Gastroesophageal sphincter (tissue), 4 donors: ENCODE measurements around the gene AMER2. TPM values are rescaled to one million over a fixed set of nuclear protein-coding genes. Genes with fewer than 3 reads are reported as not detected.
A peak's percentile ranks its signal among the peaks of the same experiment; 100 is the strongest.

Experiments
- ATAC-seq: fragments of 150-250 bp; one replicate; pipeline ENCODE4 v1.9.1; 2016; ENCODE audit warnings: mild to moderate bottlenecking, moderate library complexity
- H3K27ac ChIP-seq, 4 donors: fragments of 200-600 bp; sonication (generic) in 3 of 4; 1 replicate in 3 of 4; 2 replicates in 1 of 4; pipeline ENCODE4 v1.5.1; 2016 to 2019
- H3K27me3 ChIP-seq: fragments of 200-600 bp; sonication (generic); one replicate; pipeline ENCODE4 v1.5.1; 2019
- H3K36me3 ChIP-seq, 2 donors: fragments of 200-600 bp; sonication (generic); one replicate each; pipeline ENCODE4 v1.5.1; 2019; ENCODE audit warnings: control low read depth in 1 of 2
- H3K4me1 ChIP-seq, 3 donors: fragments of 200-600 bp; sonication (generic); 1 replicate in 2 of 3; 2 replicates in 1 of 3; pipeline ENCODE4 v1.5.1; 2016 to 2019; ENCODE audit warnings: control low read depth in 2 of 3
- H3K4me3 ChIP-seq, 2 donors: fragments of 200-600 bp; sonication (generic); one replicate each; pipeline ENCODE4 v1.5.1; 2019; ENCODE audit warnings: mild to moderate bottlenecking in 1 of 2, moderate library complexity in 1 of 2
- H3K9me3 ChIP-seq, 3 donors: fragments of 200-600 bp; sonication (generic); one replicate each; pipeline ENCODE4 v1.5.1; 2017 to 2019; ENCODE audit warnings: control low read depth in 2 of 3
- CTCF ChIP-seq, 4 experiments: fragments of 200-600 bp in 2 of 4; fragments of 450-650 bp in 2 of 4; sonication (generic) in 1 of 4; IDR thresholded peaks; one replicate each; pipeline ENCODE4 v1.5.1; 2017 to 2019; ENCODE audit warnings: antibody characterized with exemption in 4 of 4, mild to moderate bottlenecking in 2 of 4, moderate library complexity in 2 of 4
- EP300 ChIP-seq: sonication (generic); formaldehyde crosslinking; IDR thresholded peaks from one replicate; pipeline ENCODE4 v1.6.1; 2017; ENCODE audit warnings: antibody characterized with exemption, mild to moderate bottlenecking
- POLR2A ChIP-seq, 2 donors: fragments of 450-650 bp; IDR thresholded peaks; one replicate each; pipeline ENCODE4 v1.6.1; 2017; ENCODE audit warnings: antibody characterized with exemption in 2 of 2, mild to moderate bottlenecking in 2 of 2, moderate library complexity in 1 of 2
- POLR2AphosphoS5 ChIP-seq: sonication (generic); formaldehyde crosslinking; IDR thresholded peaks from one replicate; pipeline ENCODE4 v1.6.1; 2017; ENCODE audit warnings: antibody characterized with exemption
- WGBS, 2 donors: methylation state at CpG; one replicate each; pipeline ENCODE4 v1.1.5; 2018; ENCODE audit warnings: low coverage in 1 of 2; 5-methylcytosine and 5-hydroxymethylcytosine counted together
- total RNA-seq, 4 donors: library from RNA; depleted of rRNA; stranded (reverse); fragments of >200 nt; gene quantifications; one replicate each; pipeline ENCODE4 v1.1.0, GENCODE V29; 2016

AMER2 gene
- total RNA-seq, 4 donors from 2014 or later: 0.04 to 0.81 (median 0.31) TPM; not detected in 1

GRCh38 chr13:25175431-25175830 is 3.3 kb upstream of the AMER2 start:
- Histone ChIP-seq H3K27me3 (peaks cover 81% of the 10 kb centered on the region), H3K27ac (no peak overlapping the region), H3K9me3 (peaks cover 0 to 14% (median 0%) of the 10 kb centered on the region in 3 donors), H3K4me3 (no peak overlapping the region), H3K4me1 (peaks cover 0 to 20% (median 7%) of the 10 kb centered on the region in 3 donors), H3K36me3 (no peaks in the 10 kb centered on the region)
- WGBS, 2 donors: 88% methylated on average over 2 of the region's 3 CpGs; no CpG with 5 or more reads in 1 of the 2 donors
- TF ChIP-seq POLR2AphosphoS5 (no peak), CTCF (IDR thresholded peaks at IDR 0.05) (no peak), EP300 (no peak), POLR2A (IDR thresholded peaks at IDR 0.05) (no peak)
- ATAC-seq: no peak

- H3K27me3 ChIP-seq: peaks cover 86% of the 10 kb centered on the region
- WGBS, 2 donors: 55 to 72% methylated on average over 2 to 6 of the region's 9 CpGs
These were observed 2.9 kb upstream of the AMER2 start for GRCh38 chr13:25175026-25175425.

GRCh38 chr13:25174304-25174703 is 2.2 kb upstream of the AMER2 start:
- WGBS, 2 donors: 65 to 67% methylated on average over 4 of the region's 4 CpGs
- TF ChIP-seq EP300: no peak
- TF ChIP-seq POLR2A (IDR thresholded peaks at IDR 0.05): no peak
- no peak for TF ChIP-seq CTCF (IDR thresholded peaks at IDR 0.05)
- TF ChIP-seq POLR2AphosphoS5: no peak
- no peak overlapping the region for H3K4me3 ChIP-seq
- H3K9me3 ChIP-seq: peaks cover 0 to 8% (median 0%) of the 10 kb centered on the region in 3 donors
- H3K27me3 ChIP-seq: peaks cover 93% of the 10 kb centered on the region
- ATAC-seq: no peak
- no peak overlapping the region for H3K27ac ChIP-seq
- peaks cover 0 to 21% (median 7%) of the 10 kb centered on the region in 3 donors for H3K4me1 ChIP-seq
- H3K36me3 ChIP-seq: no peaks in the 10 kb centered on the region

More at GRCh38 chr13:25175026-25175425, 2.9 kb upstream of the AMER2 start:
- no peaks in the 10 kb centered on the region for H3K36me3 ChIP-seq
- no peak overlapping the region for H3K27ac ChIP-seq
- peaks cover 0 to 14% (median 0%) of the 10 kb centered on the region in 3 donors for H3K9me3 ChIP-seq
- peaks cover 0 to 21% (median 7%) of the 10 kb centered on the region in 3 donors for H3K4me1 ChIP-seq
- TF ChIP-seq POLR2AphosphoS5 (no peak), POLR2A (IDR thresholded peaks at IDR 0.05) (no peak), CTCF (IDR thresholded peaks at IDR 0.05) (no peak), EP300 (no peak)
- H3K4me3 ChIP-seq: no peak overlapping the region
- ATAC-seq: no peak

- Histone ChIP-seq H3K4me1 (peaks cover 0 to 21% (median 7%) of the 10 kb centered on the region in 3 donors), H3K27ac (no peak overlapping the region), H3K4me3 (no peak overlapping the region), H3K36me3 (no peaks in the 10 kb centered on the region), H3K9me3 (no peaks in the 10 kb centered on the region), H3K27me3 (peaks cover 87% of the 10 kb centered on the region)
- no peak for TF ChIP-seq CTCF (IDR thresholded peaks at IDR 0.05)
- no peak for TF ChIP-seq POLR2A (IDR thresholded peaks at IDR 0.05)
- TF ChIP-seq POLR2AphosphoS5: no peak
- no peak for TF ChIP-seq EP300
- WGBS, 2 donors: no CpG with 5 or more reads among the region's 6 CpGs
- ATAC-seq: no peak
These were observed 179 bp upstream of the AMER2 start for GRCh38 chr13:25172303-25172630.

GRCh38 chr13:25171170-25171516 is 945 bp downstream of the AMER2 start:
- ATAC-seq: no peak
- H3K9me3 ChIP-seq: no peaks in the 10 kb centered on the region
- 0% methylated on average over 6 of the region's 36 CpGs; no CpG with 5 or more reads in 1 of the 2 donors for WGBS, 2 donors
- peaks cover 0 to 21% (median 7%) of the 10 kb centered on the region in 3 donors for H3K4me1 ChIP-seq
- no peak for TF ChIP-seq POLR2A (IDR thresholded peaks at IDR 0.05)
- TF ChIP-seq POLR2AphosphoS5: no peak
- TF ChIP-seq CTCF (IDR thresholded peaks at IDR 0.05): no peak
- TF ChIP-seq EP300: no peak
- H3K27me3 ChIP-seq: peaks cover 76% of the 10 kb centered on the region
- H3K36me3 ChIP-seq: no peaks in the 10 kb centered on the region
- H3K27ac ChIP-seq: no peak overlapping the region
- peak overlapping the region in 1 of 2 donors; percentile 45 for H3K4me3 ChIP-seq
